HEK293 (cell line): ENCODE measurements around the gene PXMP2.

Source experiments
- MYNN ChIP-seq: fragments of 450-650 bp; formaldehyde crosslinking; IDR thresholded peaks from 2 replicates; pipeline ENCODE4 v1.5.1; 2016; ENCODE audit warnings: missing biosample characterization, missing genetic modification characterization, borderline replicate concordance
- ZBTB26 ChIP-seq: fragments of 450-650 bp; formaldehyde crosslinking; optimal IDR thresholded peaks from 2 replicates; pipeline ENCODE3; 2016; ENCODE audit warnings: missing biosample characterization, mild to moderate bottlenecking, missing genetic modification characterization
- ZNF16 ChIP-seq: fragments of 450-650 bp; formaldehyde crosslinking; IDR thresholded peaks from 2 replicates; pipeline ENCODE4 v1.5.1; 2016; ENCODE audit warnings: low read depth, missing biosample characterization, missing genetic modification characterization
- ZNF530 ChIP-seq: fragments of 450-650 bp; formaldehyde crosslinking; IDR thresholded peaks from 2 replicates; pipeline ENCODE4 v1.5.1; 2016; ENCODE audit warnings: low read depth, missing biosample characterization, missing genetic modification characterization
- ZNF600 ChIP-seq: fragments of 450-650 bp; formaldehyde crosslinking; IDR thresholded peaks from 2 replicates; pipeline ENCODE4 v1.5.1; 2016; ENCODE audit warnings: missing biosample characterization, missing genetic modification characterization
- ZSCAN30 ChIP-seq: fragments of 450-650 bp; IDR thresholded peaks from 2 replicates; pipeline ENCODE4 v1.5.1; 2018; ENCODE audit warnings: missing biosample characterization, mild to moderate bottlenecking, missing genetic modification characterization, moderate library complexity

- TF ChIP-seq ZNF530 (no peak), ZNF16 (tag by site-specific recombination) (no peak), ZBTB26 (tag by site-specific recombination) (no peak), MYNN (tag by site-specific recombination) (no peak), ZSCAN30 (tag by site-specific recombination) (no peak), ZNF600 (tag by site-specific recombination) (no peak)
Measured at GRCh38 chr12:132747395-132747794, 60.0 kb downstream of the PXMP2 start.
